Activated effector memory CD4-positive, alpha-beta T cell treated with anti-CD3 and anti-CD28 coated beads, Interleukin-2, amount 50 U/mL, for 16 hours (primary cell): ENCODE results near the gene EXD3.

Experiments used
- DNase-seq: peaks from one replicate; pipeline ENCODE4 v3.0.0-alpha.2; 2020

Gene EXD3

DNA sequence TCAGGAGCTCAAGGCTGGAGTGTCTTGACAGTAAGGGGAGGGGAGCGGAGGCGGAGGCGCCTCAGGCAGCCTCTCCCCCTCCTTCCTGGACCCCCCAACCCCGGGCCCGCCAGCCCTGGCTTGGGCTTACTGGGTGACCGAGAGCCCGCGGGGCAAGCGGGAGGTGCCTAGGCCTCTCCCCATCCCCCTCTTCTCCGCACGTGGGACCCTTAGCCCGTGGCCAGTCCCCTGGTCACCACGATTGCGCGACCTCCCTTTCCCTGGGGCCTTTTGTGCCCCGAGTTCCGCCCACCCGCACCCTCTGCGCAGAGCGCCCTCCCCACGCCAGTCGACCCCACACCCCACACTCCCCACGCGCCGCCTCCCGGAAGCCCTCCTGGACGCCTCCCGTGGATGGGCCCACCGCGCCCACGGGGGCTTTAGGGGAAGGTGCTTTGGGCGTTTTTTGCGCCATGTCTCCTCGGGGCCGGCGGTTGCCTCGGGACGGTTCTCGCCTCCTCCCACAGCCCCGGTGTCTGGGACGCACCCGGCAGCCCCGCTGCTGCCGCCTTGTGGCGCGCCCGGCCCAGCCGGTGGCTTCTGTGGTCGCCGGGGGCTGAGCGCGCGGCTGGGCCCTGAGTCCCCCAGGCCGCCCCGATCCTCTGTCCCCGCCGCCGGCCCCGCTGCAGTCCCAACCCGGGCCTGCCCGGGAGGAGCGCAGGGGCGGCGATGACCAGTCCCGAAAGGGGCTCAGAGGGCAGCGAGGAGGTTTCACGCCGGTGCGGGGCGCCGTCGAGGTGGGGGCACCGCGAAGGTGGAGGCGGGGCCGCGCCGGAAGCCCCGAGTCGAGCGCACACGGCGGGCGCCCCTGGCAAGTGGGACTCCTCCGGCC lies 142.3 kb downstream of the EXD3 start:
- DNase-seq, result no peak

DNA sequence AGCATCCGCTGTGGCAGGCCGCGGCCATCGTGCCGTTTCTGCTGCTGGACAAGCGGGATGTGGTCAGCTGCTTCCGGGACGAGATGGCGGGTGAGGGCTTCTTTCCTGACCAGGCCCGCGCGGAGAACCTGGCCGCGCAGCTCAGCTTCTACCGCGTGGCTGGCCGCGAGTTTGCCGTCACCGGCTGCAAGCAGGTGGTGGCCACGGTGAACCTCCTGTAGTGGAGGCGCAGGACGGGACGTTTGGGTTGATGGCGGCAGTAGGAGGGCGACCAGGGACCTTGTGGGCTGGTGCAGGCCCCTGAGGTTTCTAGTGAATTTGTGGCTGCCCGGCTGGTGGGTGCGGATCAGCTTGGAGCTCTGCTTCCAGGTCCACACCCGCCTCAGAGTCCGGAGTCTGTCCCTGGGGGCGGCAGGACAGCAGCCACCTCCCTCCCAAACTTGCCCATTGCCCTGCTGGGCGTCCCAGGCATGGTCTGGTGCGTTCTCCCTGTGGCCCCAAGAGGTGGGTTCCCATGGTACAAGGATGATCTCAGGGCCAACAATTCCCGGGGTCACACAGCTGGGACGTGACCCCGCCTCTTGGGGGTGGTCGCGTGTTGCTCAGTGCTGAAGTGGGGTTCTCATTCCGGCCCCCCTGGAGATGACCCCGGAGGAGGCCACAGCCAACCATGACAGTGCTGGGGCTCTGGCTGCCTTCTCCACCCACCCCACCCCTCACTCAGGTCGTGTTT lies 143.1 kb downstream of the EXD3 start:
- DNase-seq, result no peak

DNA sequence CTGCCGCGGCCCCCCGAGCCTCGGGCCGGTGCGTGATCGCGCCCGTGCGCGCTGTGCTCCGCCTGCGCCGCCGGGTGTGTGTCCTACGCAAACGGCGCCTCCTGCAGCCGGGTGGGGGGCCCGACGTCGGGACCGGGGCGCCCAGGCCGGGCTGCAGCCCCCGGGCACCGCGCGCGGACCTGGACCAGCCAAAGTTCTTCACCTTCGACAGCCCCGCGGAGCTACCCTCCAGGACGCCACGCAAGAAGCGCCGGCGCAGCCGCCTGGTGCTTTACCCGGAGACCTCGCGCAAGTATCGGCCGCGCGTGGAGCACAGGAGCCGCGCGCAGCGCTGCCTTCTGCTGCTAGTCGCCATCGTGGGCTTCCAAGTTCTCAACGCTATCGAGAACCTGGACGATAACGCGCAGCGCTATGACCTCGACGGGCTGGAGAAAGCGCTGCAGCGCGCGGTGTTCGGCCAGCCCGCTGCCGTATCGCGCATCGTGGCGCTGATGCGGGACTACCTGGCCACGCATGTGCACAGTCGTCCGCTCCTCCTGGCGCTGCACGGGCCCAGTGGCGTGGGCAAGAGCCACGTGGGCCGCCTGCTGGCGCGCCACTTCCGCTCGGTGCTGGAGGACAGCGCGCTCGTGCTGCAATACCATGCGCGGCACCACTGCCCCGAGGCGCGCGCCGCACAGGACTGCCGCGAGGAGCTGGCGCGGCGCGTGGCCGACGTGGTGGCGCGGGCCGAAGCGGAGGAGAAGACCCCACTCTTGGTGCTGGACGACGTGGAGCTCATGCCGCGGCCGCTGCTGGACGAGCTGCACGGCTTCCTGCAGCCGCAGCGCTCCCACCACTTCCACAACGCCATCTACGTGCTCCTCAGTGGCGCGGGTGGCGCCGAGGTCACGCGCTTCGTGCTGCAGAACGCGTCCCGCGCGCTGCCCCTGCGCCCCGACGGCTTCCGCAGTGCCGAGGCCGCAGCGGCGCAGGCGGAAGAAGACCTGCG lies 143.9 kb downstream of the EXD3 start:
- no peak for DNase-seq

DNA sequence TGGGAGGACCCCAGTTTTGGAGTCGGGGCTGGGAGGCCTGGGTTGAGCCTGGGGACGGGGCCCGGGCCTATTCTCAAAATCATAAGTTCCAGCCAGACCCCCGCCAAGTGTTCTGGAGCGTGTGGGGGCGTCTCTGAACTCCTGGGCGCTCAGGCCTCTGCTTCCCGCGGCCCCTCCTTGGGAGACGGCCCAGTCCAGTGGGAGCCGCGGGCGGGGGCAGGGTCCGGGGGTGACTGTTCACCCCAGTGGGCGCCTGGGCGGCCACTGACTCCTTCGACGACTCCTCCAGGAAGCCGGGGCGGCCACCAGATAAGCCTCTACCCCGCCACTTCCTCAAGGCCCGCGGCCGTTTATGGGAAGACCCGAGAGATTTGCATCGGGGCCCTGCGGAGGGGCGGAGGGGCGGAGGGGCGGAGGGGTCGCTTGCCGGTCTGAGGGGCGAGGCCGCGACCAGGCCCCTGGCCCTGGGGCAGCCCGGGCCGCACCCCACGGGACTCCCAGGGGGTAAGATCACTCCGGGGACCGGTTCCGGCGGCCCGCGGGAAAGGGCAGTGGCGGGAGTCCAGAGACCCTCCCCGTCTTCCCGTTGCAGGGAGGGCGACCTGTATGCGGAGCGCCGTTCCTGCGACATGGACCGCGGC lies 144.8 kb downstream of the EXD3 start:
- DNase-seq, result no peak

DNA sequence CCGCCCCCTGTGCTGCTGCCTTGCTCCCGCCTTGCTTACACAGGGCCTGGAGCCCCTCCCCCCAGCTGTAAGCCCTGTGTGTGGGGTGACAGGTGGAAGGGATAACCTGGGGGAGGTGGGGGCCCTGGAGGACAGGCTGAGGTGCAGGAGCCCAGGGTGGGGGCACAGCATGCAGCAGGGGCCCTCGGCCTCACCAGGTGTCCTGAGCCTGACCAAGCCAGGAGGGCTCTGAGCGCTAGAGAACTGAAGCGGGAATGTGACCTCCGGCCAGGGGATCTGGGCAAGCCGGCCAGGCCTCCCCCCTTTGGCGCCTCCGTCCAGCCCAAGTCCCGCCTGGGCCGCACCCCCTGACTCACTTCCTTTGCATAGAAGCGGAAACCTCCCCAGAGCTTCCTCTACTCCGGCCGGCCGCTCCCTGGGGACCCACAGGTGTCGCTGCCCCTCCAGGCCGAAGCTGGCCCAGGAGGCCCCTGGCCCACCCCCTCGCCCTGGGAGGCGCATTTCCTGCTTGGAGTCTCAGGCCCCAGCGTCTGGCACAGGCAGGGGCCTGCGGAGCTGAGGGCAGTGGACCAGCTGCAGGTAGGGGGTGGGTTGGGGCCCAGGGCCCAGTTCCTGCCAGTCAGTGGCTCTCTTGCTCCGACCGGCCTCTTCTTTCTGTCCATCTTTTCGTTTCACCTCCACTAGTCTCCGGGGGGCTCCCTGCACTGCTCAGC lies 145.5 kb downstream of the EXD3 start, which contains the start of gene TOR4A:
TSS of gene TOR4A (plus strand) at position 398 of the 713 bp plus-strand sequence. CDS start 964 bp downstream, outside the sequence.
- peak; percentile 74 for DNase-seq

DNA sequence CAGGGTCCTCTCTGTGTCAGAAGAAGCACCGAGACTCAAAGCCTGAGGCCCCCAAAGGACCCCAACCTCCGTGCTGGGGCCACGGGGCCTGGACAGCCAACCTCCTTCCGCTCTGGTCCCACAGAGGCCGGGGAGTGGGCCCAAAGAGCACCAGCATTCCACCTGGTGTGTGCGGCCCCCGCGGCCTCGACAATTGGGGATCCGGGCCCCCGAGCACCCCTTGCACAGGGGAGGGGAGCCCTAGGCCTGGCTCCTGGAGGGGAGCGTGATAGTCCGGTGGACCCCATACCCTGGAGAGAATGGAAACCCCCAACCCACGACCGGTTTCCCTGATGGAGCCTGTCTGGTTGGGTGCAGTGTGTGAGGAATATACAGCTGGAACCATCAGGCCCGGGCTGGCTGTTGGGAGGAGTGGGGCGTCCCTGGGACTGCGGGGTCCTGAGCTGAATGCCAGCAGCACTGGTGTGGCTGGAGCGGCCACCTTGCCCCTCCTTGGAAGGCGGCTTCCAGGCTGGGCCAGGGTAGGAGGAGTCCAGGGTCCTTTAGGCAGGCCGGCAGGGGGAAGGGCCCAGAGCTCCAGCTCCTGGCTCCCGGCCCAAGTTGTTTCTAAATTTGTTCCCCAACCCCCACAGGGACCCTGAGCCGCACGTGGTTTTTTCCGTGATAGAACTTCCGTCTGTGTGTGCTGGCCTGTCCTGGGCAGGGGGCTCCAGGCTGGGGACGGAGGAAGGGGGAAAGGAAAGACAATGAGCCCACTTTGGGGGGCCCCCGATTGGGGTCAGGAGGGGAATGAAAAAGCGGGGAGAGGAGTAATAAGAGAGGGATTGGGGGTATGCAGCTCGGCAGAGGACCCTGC lies 146.3 kb downstream of the EXD3 start:
- DNase-seq, result no peak

DNA sequence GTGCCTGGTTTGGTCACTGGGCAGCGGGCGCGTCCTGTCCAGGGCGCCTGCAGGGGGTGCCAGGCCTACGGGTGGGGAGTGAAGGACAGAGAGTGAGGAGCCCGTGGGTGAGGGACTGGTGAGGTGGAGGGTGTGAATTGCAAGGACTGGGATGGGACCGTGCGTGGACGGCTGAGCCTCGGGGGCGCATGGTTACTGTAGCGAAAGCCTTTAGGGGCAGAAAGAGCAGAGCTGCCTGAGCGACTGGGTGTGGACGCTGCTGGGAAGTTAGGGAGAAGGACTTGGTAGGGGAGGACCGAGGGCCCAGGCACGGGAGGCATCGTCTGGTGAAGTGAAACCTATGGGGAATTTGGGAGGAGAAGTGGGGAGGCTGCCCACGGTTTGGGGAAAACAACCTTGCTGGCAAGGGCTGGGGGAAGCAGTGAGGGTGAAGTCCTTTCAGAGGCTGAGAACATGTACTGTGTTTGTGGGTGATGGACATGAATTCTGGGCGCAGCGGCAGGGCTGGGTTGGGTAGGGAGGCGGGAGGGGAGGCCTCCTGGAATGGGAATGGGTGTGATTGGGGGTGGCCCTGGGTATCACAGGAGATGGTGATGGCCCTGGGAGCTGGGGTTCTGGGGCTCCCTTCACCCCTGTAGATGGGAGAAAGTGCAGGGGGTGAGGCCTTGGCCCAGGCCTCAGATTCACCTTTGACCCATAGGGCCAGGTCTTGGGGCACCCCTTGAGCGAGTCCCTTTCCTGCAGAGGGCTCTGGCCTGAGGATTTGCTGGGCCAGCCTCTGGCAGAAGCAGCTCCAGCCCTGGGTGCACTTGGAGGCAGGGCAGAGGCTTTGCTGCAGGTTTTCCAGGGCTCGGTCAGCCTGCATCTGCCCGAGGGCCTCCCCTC lies 147.1 kb downstream of the EXD3 start:
- no peak for DNase-seq

DNA sequence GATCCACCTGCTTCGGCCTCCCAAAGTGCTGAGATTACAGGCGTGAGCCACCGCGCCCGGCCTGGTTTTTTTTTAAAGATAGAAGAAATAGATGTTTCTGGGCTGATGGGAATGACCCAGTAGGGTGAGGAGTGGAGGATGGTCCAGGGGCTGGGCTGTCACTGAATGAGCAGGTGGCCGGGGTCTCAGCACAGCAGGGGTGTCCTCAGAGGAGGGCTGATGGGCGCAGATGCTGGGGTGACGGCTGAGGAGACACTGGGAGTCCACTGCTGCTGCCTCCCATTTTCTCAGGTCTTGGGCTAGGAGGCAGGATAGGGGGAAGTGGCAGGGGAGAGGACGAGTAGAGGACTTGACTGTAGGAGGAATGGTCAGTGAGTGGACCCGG lies 147.8 kb downstream of the EXD3 start:
- no peak for DNase-seq

DNA sequence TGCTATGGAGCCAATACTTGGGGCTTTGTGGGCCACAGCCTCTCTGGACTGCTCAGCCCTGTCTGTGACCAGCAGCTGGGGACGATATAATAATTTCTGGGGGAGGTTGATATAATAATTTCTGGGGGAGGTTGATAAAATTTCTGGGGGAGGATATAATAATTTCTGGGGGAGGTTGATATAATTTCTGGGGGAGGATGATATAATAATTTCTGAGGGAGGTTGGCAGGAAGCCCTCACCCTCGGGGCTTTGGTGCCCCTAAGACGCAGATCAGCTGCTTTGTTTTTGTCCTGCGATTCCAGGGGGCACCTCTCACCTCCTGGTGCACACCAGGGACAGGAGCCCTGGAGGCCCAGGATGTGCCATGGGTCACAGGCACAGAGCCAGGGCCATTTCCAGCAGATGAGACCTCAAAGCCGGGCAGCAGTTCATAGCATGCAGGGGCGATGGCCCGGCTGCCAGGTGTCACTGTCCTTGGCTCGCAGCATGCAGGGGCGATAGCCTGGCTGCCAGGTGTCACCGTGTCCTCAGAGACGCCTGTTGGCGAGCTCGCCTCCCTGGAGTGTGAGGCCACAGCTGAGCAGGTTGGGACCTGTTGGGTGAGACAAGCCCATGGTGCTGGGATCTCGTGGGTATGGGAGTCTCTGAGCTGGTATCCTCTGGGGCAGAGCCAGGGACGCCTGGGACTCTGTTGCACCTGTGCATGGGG lies 149.2 kb downstream of the EXD3 start:
- no peak for DNase-seq

DNA sequence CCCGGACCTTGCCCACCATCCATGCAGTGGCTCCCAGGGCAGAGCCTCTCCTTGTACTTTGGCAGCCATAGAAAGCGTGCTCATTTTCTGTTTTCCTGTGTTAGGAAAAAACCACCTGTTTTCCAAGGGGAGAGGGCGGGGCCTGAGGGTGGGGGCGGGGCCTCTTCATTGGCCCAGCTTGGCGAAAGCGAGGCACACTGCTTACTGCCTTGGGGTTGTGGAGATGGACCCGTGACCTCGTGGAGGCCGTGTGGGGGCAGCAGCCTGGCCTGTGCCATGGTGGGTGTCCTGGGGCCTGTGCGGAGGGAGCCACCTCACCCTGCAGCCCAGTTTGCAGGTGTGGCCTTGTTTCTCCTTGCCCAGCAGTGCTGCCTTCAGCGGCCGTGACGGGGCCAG lies 149.9 kb downstream of the EXD3 start:
- DNase-seq, result no peak

DNA sequence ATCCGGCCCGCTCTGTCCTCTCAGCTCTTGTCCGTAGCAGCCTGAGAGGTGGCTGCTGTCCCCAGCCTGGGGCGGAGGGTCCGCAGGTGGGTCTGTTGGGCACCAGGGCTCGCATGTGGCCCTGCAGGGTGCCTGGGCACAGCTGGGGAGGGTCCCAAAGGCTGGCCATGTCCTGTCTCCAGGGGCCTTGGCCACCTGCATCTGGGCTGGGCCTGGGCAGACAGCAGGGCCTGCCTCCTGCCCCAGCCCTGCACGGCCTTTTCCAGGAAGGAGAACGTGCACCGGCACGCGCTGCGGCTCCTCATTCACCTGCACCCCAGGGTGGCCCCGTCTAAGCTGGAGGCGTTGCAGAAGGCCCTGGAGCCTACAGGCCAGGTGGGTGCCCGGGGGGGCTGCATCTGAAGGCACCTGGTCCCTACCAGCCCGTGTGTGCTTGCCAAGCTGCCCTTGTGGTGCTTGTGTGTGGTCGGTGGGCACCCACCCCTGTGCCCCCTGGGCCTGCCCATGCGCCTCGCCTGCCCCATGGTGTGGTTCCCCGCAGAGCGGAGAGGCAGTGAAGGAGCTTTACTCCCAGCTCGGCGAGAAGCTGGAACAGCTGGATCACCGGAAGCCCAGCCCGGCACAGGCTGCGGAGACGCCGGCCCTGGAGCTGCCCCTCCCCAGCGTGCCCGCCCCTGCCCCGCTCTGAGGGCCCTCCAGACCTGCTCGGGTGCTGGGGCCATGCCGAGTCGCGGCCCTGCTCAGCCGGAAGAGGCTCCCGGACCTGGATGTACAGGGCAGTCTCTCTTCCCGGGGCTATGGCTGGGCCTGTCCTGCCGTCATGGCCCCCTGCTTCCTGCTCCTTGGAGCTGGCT lies 150.5 kb downstream of the EXD3 start:
- DNase-seq, result no peak

DNA sequence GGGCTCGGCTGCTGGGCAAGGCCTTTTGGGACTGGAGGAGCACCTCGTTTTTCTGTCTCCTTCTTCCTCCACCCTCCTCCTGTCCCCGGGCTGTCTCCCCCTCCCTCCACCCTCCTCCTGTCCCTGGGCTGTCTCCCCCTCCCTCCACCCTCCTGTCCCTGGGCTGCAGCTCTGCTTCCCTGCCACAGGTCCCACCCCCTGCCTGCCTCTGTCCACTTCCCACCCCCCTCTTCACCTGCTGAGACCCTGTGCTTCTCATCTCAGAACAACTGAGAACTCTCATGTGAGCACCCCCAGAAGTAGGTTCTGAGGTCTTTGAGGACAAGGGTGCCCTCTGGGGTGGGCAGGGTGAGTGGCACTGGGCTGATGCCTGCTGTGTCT lies 151.3 kb downstream of the EXD3 start:
- no peak for DNase-seq

DNA sequence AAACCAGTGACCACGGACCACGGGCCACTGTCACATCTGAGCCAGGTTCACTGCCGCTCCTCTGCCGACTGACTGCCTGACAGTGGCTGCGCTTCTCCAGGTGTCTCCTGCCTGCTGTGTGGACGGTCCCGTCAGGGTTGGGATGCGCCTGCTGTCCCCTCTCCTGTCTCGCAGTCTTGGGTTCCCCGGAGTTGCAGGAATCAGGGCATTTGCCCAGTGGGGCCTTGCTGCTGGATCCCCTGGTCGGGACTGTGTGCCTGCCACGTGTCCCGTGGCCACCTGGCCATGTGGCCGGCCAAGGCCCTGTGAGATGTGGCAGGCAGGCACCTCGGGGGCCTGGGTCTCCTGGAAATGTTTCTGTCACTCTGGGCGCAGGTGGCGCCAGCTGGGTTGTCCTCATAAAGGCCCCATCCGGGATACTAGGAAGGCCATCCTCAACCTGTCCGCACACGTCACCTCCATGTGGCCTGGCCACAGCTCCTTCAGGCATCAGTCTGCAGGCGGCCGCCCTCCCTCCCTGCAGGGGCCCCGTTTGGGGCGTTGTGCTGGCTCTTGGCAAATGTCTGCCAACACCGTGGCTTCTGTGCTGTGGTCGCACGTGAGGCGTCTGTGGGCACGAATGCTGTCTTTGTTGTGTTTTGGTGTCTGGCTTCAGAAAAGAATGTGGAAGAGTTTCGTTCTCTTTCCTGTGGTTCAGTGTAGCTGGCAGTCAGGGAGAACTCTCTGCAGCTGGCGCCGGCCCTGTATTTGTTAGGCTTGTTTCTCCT lies 151.8 kb downstream of the EXD3 start:
- no peak for DNase-seq

DNA sequence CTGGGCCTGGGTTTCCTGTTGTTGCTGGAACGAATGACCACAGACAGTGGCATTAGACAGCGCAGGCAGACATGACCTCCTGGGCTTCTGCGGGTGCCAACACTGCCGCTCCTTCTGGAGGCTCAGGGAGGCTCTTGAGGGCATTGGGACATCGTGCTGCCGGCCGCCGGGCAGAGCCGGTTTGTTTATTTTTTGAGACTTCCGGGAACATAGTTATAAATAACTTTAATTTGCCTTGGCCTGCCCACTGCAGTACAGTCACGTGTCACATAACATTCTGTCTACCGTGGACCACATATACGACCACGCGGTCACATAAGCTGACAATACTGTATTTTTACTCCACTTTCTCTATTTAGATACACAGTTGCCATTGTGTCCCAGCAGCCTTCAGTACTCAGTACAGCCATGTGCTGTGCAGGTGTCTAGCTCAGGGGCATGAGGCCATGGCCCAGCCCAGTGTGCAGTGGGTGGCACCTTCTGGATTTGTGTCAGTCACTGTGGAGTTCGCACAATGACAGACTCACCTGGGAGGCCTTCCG lies 153.7 kb downstream of the EXD3 start:
- DNase-seq, result no peak

DNA sequence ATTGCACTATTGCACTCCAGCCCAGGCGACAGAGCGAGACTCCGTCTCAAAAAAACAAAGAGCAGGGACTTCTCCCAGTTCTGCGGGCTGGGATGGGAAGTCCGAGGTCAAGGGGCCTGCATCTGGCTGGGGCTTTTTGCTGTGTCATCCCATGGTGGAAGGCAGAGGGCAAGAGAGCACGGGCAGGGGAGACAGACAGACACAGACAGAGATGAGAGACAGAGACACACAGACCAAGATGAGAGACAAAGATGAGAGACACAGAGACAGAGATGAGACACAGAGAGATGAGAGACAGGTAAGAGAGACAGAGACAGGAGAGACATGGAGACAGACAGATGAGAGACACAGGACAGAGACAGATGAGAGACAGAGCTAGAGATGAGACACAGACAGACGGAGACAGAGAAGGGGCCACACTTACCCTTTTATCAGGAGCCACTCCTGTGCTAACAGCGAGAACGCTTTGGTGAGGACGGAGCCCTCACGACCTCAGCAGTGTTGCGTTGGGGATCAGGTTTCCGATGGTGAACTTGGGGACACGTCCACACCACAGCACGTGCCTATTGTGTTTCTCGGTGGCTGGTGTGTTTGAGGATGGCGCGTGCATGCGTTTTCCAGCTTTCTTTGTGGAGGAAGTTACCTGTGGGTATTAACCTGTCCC lies 154.3 kb downstream of the EXD3 start:
- DNase-seq, result no peak

DNA sequence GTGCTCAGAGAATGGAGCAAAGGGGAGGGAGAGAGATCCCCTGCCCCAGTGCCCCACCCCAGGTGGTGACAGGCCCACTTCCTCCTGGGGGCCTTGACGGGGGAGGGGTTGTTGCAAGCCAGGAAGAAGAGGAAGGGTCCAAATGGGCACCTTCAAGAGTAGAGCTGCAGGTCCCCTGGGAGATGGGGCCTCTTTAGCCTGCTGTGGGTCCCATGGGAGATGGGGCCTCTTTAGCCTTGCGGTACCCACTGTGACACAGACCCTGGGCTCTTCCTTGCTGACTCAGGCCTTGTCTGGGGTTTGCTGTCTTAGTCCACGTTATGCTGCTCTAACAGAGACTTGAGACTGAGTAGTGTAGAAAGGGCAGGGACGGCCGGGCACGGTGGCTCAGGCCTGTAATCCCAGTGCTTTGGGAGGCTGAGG lies 155.0 kb downstream of the EXD3 start:
- DNase-seq, result no peak
